Activated CD4-positive, alpha-beta T cell treated with anti-CD3 and anti-CD28 coated beads, Interleukin-2, amount 50 U/mL, for 16 hours (primary cell): ENCODE measurements around the gene SCD5.
A peak's percentile ranks its signal among the peaks of the same experiment; 100 is the strongest.
"Not testable (repeated sequence)": the region's sequence is repeated elsewhere in the genome, so short reads cannot be mapped to it uniquely, and the experiment has no call there.

Experiments used
- DNase-seq: peaks from one replicate; pipeline ENCODE4 v3.0.0-alpha.2; 2020

The SCD5 gene

GRCh38 chr4:82798168-82799005 lies at the start of gene SCD5:
TSS of gene SCD5 (minus strand) at chr4:82798796. CDS start at chr4:82798537, 259 bp downstream.
- DNase-seq = peak; percentile 37

GRCh38 chr4:82842593-82842992 lies 44.0 kb upstream of the SCD5 start:
- no peak for DNase-seq

- no peak for DNase-seq
Observed at GRCh38 chr4:82839624-82840023, 41.0 kb upstream of the SCD5 start.

- DNase-seq = no peak
Observed at GRCh38 chr4:82833696-82834313, 35.2 kb upstream of the SCD5 start.

GRCh38 chr4:82833060-82833459 lies 34.5 kb upstream of the SCD5 start:
- not testable (repeated sequence) for DNase-seq

GRCh38 chr4:82825425-82825824 lies 26.8 kb upstream of the SCD5 start:
- DNase-seq = no peak

GRCh38 chr4:82823062-82823461 lies 24.5 kb upstream of the SCD5 start:
- no peak for DNase-seq

- no peak for DNase-seq
Observed at GRCh38 chr4:82820689-82821088, 22.1 kb upstream of the SCD5 start.

GRCh38 chr4:82818664-82819662 lies 20.4 kb upstream of the SCD5 start:
- DNase-seq = no peak

GRCh38 chr4:82816874-82817273 lies 18.3 kb upstream of the SCD5 start:
- not testable (repeated sequence) for DNase-seq

GRCh38 chr4:82814034-82814433 lies 15.4 kb upstream of the SCD5 start:
- DNase-seq = no peak

- DNase-seq = no peak
Observed at GRCh38 chr4:82811838-82812341, 13.3 kb upstream of the SCD5 start.

GRCh38 chr4:82811392-82811791 lies 12.8 kb upstream of the SCD5 start:
- no peak for DNase-seq

GRCh38 chr4:82810176-82810575 lies 11.6 kb upstream of the SCD5 start:
- no peak for DNase-seq

GRCh38 chr4:82809619-82810018 lies 11.0 kb upstream of the SCD5 start:
- DNase-seq = no peak

GRCh38 chr4:82803746-82804145 lies 5.2 kb upstream of the SCD5 start:
- no peak for DNase-seq

- no peak for DNase-seq
Observed at GRCh38 chr4:82802911-82803310, 4.3 kb upstream of the SCD5 start.

GRCh38 chr4:82801910-82802521 lies 3.4 kb upstream of the SCD5 start:
- no peak for DNase-seq

GRCh38 chr4:82799006-82799881 lies 648 bp upstream of the SCD5 start:
- no peak for DNase-seq

- no peak for DNase-seq
Observed at GRCh38 chr4:82797405-82798111, 1.0 kb downstream of the SCD5 start.

- DNase-seq = no peak
Observed at GRCh38 chr4:82797040-82797404, 1.6 kb downstream of the SCD5 start.
